GM12878 (cell line): ENCODE data around the gene MGRN1. TPM values are rescaled to one million over a fixed set of nuclear protein-coding genes. Genes with fewer than 3 reads are reported as not detected.

Source experiments
- ATAC-seq: fragments of 200-7000 bp; cut with Tn5 transposase; 3 replicates; pipeline ENCODE4 v1.9.1; 2020; ENCODE audit warnings: mild to moderate bottlenecking, moderate library complexity
- BruUV-seq: library from RNA; stranded (reverse); fragments of 400-500 nt; replicated peaks from 2 replicates; lab custom pipeline; 2021; lab: Mats Ljungman, UMichigan
- CTCF ChIA-PET: fragments of 300-600 bp; sonication (Branson Sonifier 250); formaldehyde crosslinking; extraction: SDS; loops from one replicate; lab custom pipeline; 2021; ENCODE audit warnings: inconsistent platforms; lab: Yijun Ruan, JAX
- POLR2A ChIA-PET: fragments of 350-600 bp; formaldehyde crosslinking; extraction: SDS; loops from one replicate; lab custom pipeline; 2021; ENCODE audit warnings: inconsistent platforms; lab: Charles Lee
- RAD21 ChIA-PET: fragments of 300-600 bp; sonication (Branson Sonifier 250); formaldehyde crosslinking; loops from one replicate; lab custom pipeline; 2023; ENCODE audit warnings: antibody characterized with exemption; ENCODE audit not compliant: unreplicated experiment; lab: Charles Lee
- SMC1A ChIA-PET: fragments of 300-600 bp; sonication (Branson Sonifier 250); formaldehyde crosslinking; loops from one replicate; lab custom pipeline; 2023; ENCODE audit not compliant: unreplicated experiment, uncharacterized antibody; lab: Charles Lee
- DNase-seq: peaks from one replicate; pipeline ENCODE4 v3.0.0-alpha.2; 2011; ENCODE audit warnings: low read depth, low spot score
- FAIRE-seq: peaks from 3 replicates; lab custom pipeline; 2011; peaks lifted over from hg19 to GRCh38; lab: Jason Lieb, UNC
- H2AFZ ChIP-seq: 2 replicates; pipeline ENCODE4 v1.6.0; 2011; ENCODE audit warnings: low read depth, low read length, control low read depth; ENCODE audit not compliant: control insufficient read depth
- H3K27ac ChIP-seq: 2 replicates; pipeline ENCODE4 v1.5.1; 2011; ENCODE audit warnings: control low read depth; ENCODE audit not compliant: control insufficient read depth, insufficient read depth
- H3K27me3 ChIP-seq, 2 experiments: replicated peaks in 1 of 2; 2 replicates each; pipeline versions ENCODE4 v1.6.0 to v1.6.1; 2011; ENCODE audit warnings: low read length in 1 of 2; ENCODE audit not compliant: control insufficient read depth in 2 of 2, insufficient read depth in 2 of 2
- H3K36me3 ChIP-seq, 2 experiments: 2 replicates each; pipeline ENCODE4 v1.5.1; 2011; ENCODE audit warnings: low read length in 1 of 2; ENCODE audit not compliant: control insufficient read depth in 2 of 2, insufficient read depth in 2 of 2
- H3K4me1 ChIP-seq: 2 replicates; pipeline ENCODE4 v1.6.1; 2011; ENCODE audit warnings: mild to moderate bottlenecking, low read length, moderate library complexity, mixed read lengths; ENCODE audit not compliant: control insufficient read depth, insufficient read depth
- H3K4me2 ChIP-seq: 2 replicates; pipeline ENCODE4 v1.6.0; 2011; ENCODE audit warnings: control low read depth; ENCODE audit not compliant: control insufficient read depth, insufficient read depth
- H3K4me3 ChIP-seq: fragments of 200-600 bp; sonication (generic); 2 replicates; pipeline ENCODE4 v1.5.1; 2016
- H3K79me2 ChIP-seq: 2 replicates; pipeline ENCODE4 v1.6.0; 2011; ENCODE audit warnings: low read length; ENCODE audit not compliant: control insufficient read depth, insufficient read depth
- H3K9ac ChIP-seq: 2 replicates; pipeline ENCODE4 v1.8.0; 2011; ENCODE audit warnings: low read length, control low read depth, mixed read lengths; ENCODE audit not compliant: control insufficient read depth, insufficient read depth
- H3K9me3 ChIP-seq: replicated peaks from 3 replicates; pipeline ENCODE4 v1.5.1; 2011; ENCODE audit warnings: mild to moderate bottlenecking, low read length; ENCODE audit not compliant: control insufficient read depth, insufficient read depth
- H4K20me1 ChIP-seq: 2 replicates; pipeline ENCODE4 v1.6.0; 2011; ENCODE audit not compliant: control insufficient read depth, insufficient read depth
- FOXM1 ChIP-seq: IDR thresholded peaks from 2 replicates; pipeline ENCODE4 v1.6.1; 2012; ENCODE audit warnings: low read depth, mild to moderate bottlenecking, inconsistent platforms, low read length, moderate library complexity
- POLR2A ChIP-seq: IDR thresholded peaks from 2 replicates; pipeline ENCODE4 v1.6.1; 2011; ENCODE audit warnings: low read depth, mild to moderate bottlenecking, low read length
- SMC3 ChIP-seq: IDR thresholded peaks from 2 replicates; pipeline ENCODE4 v1.6.1; 2011; ENCODE audit warnings: low read length, improper control_type of control experiment, borderline replicate concordance
- SPI1 ChIP-seq: IDR thresholded peaks from 2 replicates; pipeline ENCODE4 v1.6.1; 2011; ENCODE audit warnings: low read depth, mild to moderate bottlenecking, low read length, moderate library complexity, borderline replicate concordance; ENCODE audit not compliant: insufficient read depth
- ZNF384 ChIP-seq: IDR thresholded peaks from 2 replicates; pipeline ENCODE4 v1.6.1; 2012; ENCODE audit warnings: low read depth, mild to moderate bottlenecking, low read length, improper control_type of control experiment, borderline replicate concordance
- WGBS: methylation state at CpG from one replicate; pipeline ENCODE4 v1.1.6; 2016; ENCODE audit warnings: low lambda C conversion rate; ENCODE audit not compliant: insufficient replicate concordance, insufficient coverage; ENCODE audit errors: missing lambda C conversion rate; 5-methylcytosine and 5-hydroxymethylcytosine counted together
- in situ Hi-C: fragments of 300-500 bp; cut with MboI; formaldehyde crosslinking; loops from 9 replicates; pipeline ENCODE4 v1.14.3; 2018; ENCODE audit warnings: mixed read lengths
- intact Hi-C: fragments of 100-400 bp; cut with micrococcal nuclease; formaldehyde crosslinking; loops from one replicate; pipeline ENCODE4 v1.14.2; 2022; ENCODE audit not compliant: unreplicated experiment
- polyA plus RNA-seq, 11 experiments: library from polyadenylated mRNA; depleted of rRNA in 4 of 11; unstranded in 6 of 11; stranded (reverse) in 5 of 11; fragments of >200 nt; fragmentation: Nextera tagmentation in 4 of 11; fragmentation: Illumina TruSeq in 1 of 11; extraction: Ambion mirVana in 4 of 11; extraction: Trizol in 1 of 11; gene quantifications; 1 replicate in 1 of 11; 2 replicates in 10 of 11; pipeline versions ENCODE4 v1.2.1 to v1.2.3, GENCODE V29; 2011 to 2016; ENCODE audit warnings: inconsistent platforms in 2 of 11, missing spikeins in 2 of 11, low read depth in 1 of 11
- total RNA-seq, 4 experiments: library from RNA; depleted of rRNA in 3 of 4; stranded (reverse); fragments of >200 nt in 3 of 4; fragmentation: Illumina TruSeq in 1 of 4; extraction: Trizol in 1 of 4; gene quantifications; 2 replicates each; pipeline versions ENCODE4 v1.2.1 to v1.2.3, GENCODE V29; 2013 to 2021

MGRN1 gene
- total and polyA plus RNA-seq, 10 of the 15 experiments (the other 5 are each of a cell fraction or from before 2014, with no cell fraction given): 0.35 to 86.7 (median 14.6) TPM

DNA sequence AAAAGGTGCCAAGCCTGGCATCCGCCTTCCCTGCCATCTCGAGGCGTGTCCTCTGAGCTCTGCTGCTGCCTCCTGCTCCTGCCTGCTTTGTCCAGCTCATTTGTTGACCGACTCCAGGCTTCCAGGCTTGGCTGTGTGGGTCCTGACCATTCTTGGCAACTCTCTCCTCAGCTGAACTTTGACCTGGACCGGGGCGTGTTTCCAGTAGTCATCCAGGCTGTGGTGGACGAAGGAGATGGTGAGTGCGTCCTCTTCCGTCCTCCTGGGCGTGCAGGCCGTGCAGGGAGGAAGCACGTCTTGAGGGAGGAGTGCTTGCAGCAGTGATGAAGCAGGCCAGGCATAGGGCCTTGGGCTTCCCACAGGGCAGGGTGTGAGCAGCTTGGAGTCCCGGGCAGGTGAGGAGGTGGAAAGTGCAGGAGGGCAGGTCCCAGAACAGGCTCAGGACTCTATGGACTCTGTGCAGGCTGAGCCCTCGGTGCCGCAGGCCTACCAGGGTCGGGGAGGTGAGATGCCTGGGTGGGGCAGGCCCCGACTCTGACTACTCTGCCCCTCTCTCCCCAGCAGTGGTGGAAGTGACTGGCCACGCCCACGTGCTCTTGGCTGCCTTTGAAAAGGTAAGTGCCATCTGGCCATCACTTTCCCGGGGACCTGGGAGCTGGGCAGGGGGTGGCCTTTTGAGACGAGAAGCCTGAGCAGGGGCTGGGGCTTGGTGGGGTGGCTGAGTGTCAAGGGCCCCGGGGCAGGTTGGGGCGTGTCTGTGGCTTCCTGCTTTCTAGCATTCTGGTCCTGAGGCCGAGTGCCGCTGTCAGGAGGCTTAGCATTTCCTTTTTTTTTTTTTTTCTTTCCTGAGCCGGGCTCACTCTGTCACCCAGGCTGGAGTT is 40.2 kb downstream of the MGRN1 start:
- Histone ChIP-seq H3K9me3 (no peaks in the 10 kb centered on the region), H3K36me3 (peaks cover 18 to 29% of the 10 kb centered on the region in 2 experiments; a peak in 3 of 4 replicates), H3K4me3 (no peak overlapping the region), H3K9ac (no peak overlapping the region), H3K4me2 (peak overlapping the region; percentile 38; the same call in 1 of the 2 replicates), H3K4me1 (peaks cover 16% of the 10 kb centered on the region), H3K79me2 (no peaks in the 10 kb centered on the region), H3K27me3 (no peaks in the 10 kb centered on the region), H2AFZ (no peak overlapping the region), H4K20me1 (no peaks in the 10 kb centered on the region), H3K27ac (peak overlapping the region; percentile 61)
- ChIA-PET CTCF (no interaction called here), SMC1A (no interaction called here), POLR2A (no interaction called here), RAD21 (no interaction called here)
- BruUV-seq: no TSS peak
- in situ Hi-C loops (no loop called here), intact Hi-C loops (no loop called here)
- TF ChIP-seq ZNF384 (peak; percentile 40; the same call in 1 of the 2 replicates), SMC3 (no peak), SPI1 (0 out of 2 replicates have a peak, but pooled peaks have one; percentile 2)
- WGBS: 43% methylated on average over 25 of the region's 26 CpGs
- DNase-seq (no peak), FAIRE-seq (no peak), ATAC-seq (peak; percentile 60)

DNA sequence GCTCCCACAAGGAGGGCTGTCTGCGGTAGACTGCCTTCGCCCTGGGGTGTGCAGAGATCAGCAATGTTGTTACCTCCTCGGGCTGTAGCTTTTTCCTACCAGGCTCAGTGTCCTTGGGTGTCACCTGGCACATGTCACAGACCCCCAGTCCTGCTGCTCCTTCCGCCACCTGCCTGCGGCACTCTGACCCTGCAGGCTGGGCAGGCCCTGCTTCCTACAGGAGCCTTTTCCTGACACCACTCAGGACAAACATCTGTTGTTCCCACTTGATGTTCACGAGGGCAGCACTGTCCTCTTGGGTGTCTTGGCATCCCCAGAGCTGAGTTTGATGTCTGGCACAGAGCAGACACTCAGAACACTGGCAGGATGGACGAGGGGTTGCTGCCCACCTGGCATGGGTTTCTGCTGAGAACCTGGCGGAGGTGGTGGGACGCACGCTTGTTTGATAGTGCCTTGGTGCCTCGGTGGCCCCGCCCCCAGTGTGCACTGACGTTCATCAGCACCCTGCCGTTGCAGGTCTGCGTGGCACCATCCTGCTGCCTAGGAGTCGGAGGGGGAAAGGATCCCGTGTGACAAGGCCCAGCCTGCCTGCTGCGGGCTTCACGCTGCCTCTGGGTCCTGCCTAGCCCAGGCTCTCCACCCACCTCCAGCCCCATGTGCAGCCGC is 42.0 kb downstream of the MGRN1 start:
- TF ChIP-seq FOXM1 (no peak), POLR2A (peak; percentile 23; the same call in 1 of the 2 replicates)
- TF ChIP-seq, all 136 proteins: peak for 1
- no peaks in the 10 kb centered on the region for H3K27me3 ChIP-seq
- ATAC-seq (no peak), DNase-seq (no peak), FAIRE-seq (no peak)
- peaks cover 16 to 29% of the 10 kb centered on the region in 2 experiments; a peak in 3 of 4 replicates for H3K36me3 ChIP-seq
- ChIA-PET POLR2A (no interaction called here), SMC1A (no interaction called here), RAD21 (no interaction called here), CTCF (no interaction called here)
- no TSS peak for BruUV-seq
- no peak overlapping the region for H3K9ac ChIP-seq
- no peak overlapping the region for H3K4me3 ChIP-seq
- H3K27ac ChIP-seq: no peak overlapping the region
- no peaks in the 10 kb centered on the region for H3K79me2 ChIP-seq
- H4K20me1 ChIP-seq: no peaks in the 10 kb centered on the region; the same call in 1 of the 2 replicates
- H2AFZ ChIP-seq: no peak overlapping the region
- in situ Hi-C loops (no loop called here), intact Hi-C loops (no loop called here)
- 99% methylated on average over 20 of the region's 20 CpGs for WGBS
- no peak overlapping the region for H3K4me2 ChIP-seq
- no peaks in the 10 kb centered on the region for H3K9me3 ChIP-seq
- peaks cover 16% of the 10 kb centered on the region for H3K4me1 ChIP-seq
